ENCODE data around the gene PVALB.

Gene PVALB

DNA sequence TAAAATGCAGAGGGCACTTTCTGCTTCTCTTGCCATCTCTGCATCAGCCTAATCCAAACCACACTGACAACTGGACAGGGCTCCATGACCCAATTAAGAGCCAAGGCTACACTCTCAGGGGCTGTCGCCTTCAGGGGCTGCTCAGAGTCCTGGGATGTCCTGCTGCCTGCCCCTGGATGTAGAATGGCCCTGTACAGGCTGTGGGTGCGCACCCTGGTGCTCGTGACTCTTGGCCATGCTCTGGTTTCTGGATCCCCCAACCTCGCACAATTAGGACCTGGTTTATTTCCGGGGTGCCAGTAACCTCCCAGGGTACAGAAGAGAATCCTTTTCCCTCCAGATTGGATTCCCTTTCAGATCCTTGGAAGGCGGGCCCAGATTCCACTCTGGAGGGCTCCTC is 52.2 kb downstream of the PVALB start:
- H3K4me2 ChIP-seq (ENCODE audit: low read length): no peak overlapping the region
- H3K27ac ChIP-seq (ENCODE audit: low read depth, low read length): no peak overlapping the region
- no peaks in the 10 kb centered on the region for H3K4me1 ChIP-seq (ENCODE audit: control insufficient read depth, low read length)
- no peaks in the 10 kb centered on the region for H3F3A ChIP-seq (ENCODE audit: control insufficient read depth, insufficient read depth)
- H3K36me3 ChIP-seq (ENCODE audit: control insufficient read depth, low read length): peaks cover 3% of the 10 kb centered on the region; the same call in 1 of the 2 replicates
- TF ChIP-seq, protein P1, sequence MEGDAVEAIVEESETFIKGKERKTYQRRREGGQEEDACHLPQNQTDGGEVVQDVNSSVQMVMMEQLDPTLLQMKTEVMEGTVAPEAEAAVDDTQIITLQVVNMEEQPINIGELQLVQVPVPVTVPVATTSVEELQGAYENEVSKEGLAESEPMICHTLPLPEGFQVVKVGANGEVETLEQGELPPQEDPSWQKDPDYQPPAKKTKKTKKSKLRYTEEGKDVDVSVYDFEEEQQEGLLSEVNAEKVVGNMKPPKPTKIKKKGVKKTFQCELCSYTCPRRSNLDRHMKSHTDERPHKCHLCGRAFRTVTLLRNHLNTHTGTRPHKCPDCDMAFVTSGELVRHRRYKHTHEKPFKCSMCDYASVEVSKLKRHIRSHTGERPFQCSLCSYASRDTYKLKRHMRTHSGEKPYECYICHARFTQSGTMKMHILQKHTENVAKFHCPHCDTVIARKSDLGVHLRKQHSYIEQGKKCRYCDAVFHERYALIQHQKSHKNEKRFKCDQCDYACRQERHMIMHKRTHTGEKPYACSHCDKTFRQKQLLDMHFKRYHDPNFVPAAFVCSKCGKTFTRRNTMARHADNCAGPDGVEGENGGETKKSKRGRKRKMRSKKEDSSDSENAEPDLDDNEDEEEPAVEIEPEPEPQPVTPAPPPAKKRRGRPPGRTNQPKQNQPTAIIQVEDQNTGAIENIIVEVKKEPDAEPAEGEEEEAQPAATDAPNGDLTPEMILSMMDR (IDR thresholded peaks at IDR 0.05; ENCODE audit: low read depth, low read length, poor library complexity, severe bottlenecking): no peak
- TF ChIP-seq EZH2phosphoT487 (IDR thresholded peaks at IDR 0.05; ENCODE audit: borderline replicate concordance, low read length): no peak
- H3K27me3 ChIP-seq (ENCODE audit: control insufficient read depth, low read length): no peaks in the 10 kb centered on the region
- no peaks in the 10 kb centered on the region for H3K9me2 ChIP-seq (replicated peaks; ENCODE audit: control insufficient read depth, low read length)
- H3K4me3 ChIP-seq (ENCODE audit: low read length): no peak overlapping the region
- H3K79me2 ChIP-seq (ENCODE audit: control insufficient read depth, low read length): no peaks in the 10 kb centered on the region
- H3K9me3 ChIP-seq (ENCODE audit: control insufficient read depth, insufficient read depth, low read length): no peaks in the 10 kb centered on the region
- no peaks in the 10 kb centered on the region for H4K20me1 ChIP-seq (ENCODE audit: control insufficient read depth, insufficient read depth, low read depth, low read length)

DNA sequence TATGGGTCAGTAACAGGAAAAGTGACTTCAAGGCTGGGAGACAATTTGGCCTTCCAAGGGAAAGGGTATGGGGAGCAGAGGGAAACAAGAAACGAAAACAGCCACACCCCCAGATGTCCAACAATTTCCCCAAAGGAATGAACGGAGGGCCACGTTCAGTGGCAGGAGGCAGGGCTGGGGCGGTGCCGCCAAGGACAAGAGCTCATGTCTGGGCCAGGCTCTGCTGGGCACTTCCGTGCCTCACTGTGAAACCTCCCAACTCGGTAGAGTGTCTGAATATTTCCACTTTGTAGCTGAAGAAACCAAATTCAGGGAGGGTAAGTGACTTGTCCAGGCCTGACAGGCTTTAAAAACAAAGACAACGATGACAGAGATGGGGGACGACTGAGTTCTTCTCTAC is 52.8 kb downstream of the PVALB start:
- H3K79me2 ChIP-seq (ENCODE audit: control insufficient read depth, low read length): no peaks in the 10 kb centered on the region
- H3F3A ChIP-seq (ENCODE audit: control insufficient read depth, insufficient read depth): no peaks in the 10 kb centered on the region
- no peaks in the 10 kb centered on the region for H3K9me2 ChIP-seq (replicated peaks; ENCODE audit: control insufficient read depth, low read length)

DNA sequence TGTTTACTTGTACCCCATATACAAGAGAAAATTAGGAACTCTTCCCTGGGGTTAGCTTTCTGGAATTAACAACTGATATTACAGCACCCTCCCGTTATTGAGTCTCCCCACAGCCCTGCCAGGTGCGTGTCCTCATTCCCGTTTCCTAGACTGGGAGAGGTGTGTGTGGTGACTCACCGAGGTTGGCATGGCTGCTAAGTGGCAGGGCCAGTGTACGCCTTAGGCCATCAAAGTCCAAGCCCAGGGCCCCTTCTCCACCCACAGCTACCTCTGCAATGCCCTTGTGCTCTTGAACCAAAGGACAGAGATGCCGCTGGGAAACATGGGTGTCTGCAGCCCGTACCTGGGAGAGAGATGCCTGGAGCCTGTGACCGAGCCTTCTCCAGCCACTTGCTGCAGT is 53.3 kb downstream of the PVALB start:
- Histone ChIP-seq H3K4me2 (ENCODE audit: low read length) (no peak overlapping the region), H3K36me3 (ENCODE audit: control insufficient read depth, low read length) (peaks cover 3% of the 10 kb centered on the region; the same call in 1 of the 2 replicates), H3K27ac (ENCODE audit: low read depth, low read length) (no peak overlapping the region), H3K79me2 (ENCODE audit: control insufficient read depth, low read length) (no peaks in the 10 kb centered on the region), H3K9me3 (ENCODE audit: control insufficient read depth, insufficient read depth, low read length) (no peaks in the 10 kb centered on the region), H3K27me3 (ENCODE audit: control insufficient read depth, low read length) (no peaks in the 10 kb centered on the region), H3K9me2 (replicated peaks; ENCODE audit: control insufficient read depth, low read length) (no peaks in the 10 kb centered on the region), H3K4me3 (ENCODE audit: low read length) (no peak overlapping the region), H4K20me1 (ENCODE audit: control insufficient read depth, insufficient read depth, low read depth, low read length) (no peaks in the 10 kb centered on the region), H3F3A (ENCODE audit: control insufficient read depth, insufficient read depth) (no peaks in the 10 kb centered on the region), H3K4me1 (ENCODE audit: control insufficient read depth, low read length) (no peaks in the 10 kb centered on the region)
- TF ChIP-seq EZH2phosphoT487 (IDR thresholded peaks at IDR 0.05; ENCODE audit: borderline replicate concordance, low read length): no peak
- TF ChIP-seq, protein P1 (IDR thresholded peaks at IDR 0.05; ENCODE audit: low read depth, low read length, poor library complexity, severe bottlenecking): no peak

More for the DNA sequence above, 52.8 kb downstream of the PVALB start:
- H3K27ac ChIP-seq (ENCODE audit: low read depth, low read length): no peak overlapping the region
- no peaks in the 10 kb centered on the region for H3K4me1 ChIP-seq (ENCODE audit: control insufficient read depth, low read length)
- no peaks in the 10 kb centered on the region for H4K20me1 ChIP-seq (ENCODE audit: control insufficient read depth, insufficient read depth, low read depth, low read length)
- H3K4me2 ChIP-seq (ENCODE audit: low read length): no peak overlapping the region
- no peak for TF ChIP-seq EZH2phosphoT487 (IDR thresholded peaks at IDR 0.05; ENCODE audit: borderline replicate concordance, low read length)
- TF ChIP-seq, protein P1 (IDR thresholded peaks at IDR 0.05; ENCODE audit: low read depth, low read length, poor library complexity, severe bottlenecking): no peak
- no peaks in the 10 kb centered on the region for H3K9me3 ChIP-seq (ENCODE audit: control insufficient read depth, insufficient read depth, low read length)
- peaks cover 3% of the 10 kb centered on the region; the same call in 1 of the 2 replicates for H3K36me3 ChIP-seq (ENCODE audit: control insufficient read depth, low read length)
- no peaks in the 10 kb centered on the region for H3K27me3 ChIP-seq (ENCODE audit: control insufficient read depth, low read length)
- no peak overlapping the region for H3K4me3 ChIP-seq (ENCODE audit: low read length)
